ENCODE results near the gene HS6ST3.

The HS6ST3 gene

DNA sequence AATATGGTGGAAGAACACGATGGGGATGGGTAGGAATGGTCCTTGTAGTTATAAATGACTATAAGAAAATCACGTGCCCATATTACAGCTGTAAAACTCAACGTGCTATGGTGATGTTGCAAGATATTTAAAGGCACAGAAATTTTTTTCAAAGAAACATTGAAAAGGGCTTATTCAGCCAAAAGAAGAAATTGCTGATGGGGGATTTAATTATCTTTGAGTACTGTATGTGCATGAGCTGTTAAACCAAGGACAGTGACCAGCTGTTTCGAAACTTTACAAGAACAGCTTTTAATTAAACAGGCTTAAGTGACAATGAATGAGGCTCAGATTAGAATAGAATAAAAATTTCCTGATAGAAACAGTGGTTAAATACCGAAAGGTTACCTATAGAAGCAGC is 339.0 kb downstream of the HS6ST3 start:
- no peak overlapping the region for H3K27ac ChIP-seq (ENCODE audit: low read length, poor library complexity, severe bottlenecking)
- H3K4me1 ChIP-seq (ENCODE audit: control insufficient read depth, insufficient read depth, low read depth, low read length), result no peaks in the 10 kb centered on the region
- H2AK5ac ChIP-seq (ENCODE audit: low read length, severe bottlenecking), result no peak overlapping the region
- no peak overlapping the region for H3K9ac ChIP-seq (ENCODE audit: low read length)
- H3K4ac ChIP-seq (ENCODE audit: low read depth in 1 of 2, low read length in 2 of 2), result no peak overlapping the region
- WGBS, result 85% methylated on average over 4 of the region's 5 CpGs
- H4K91ac ChIP-seq (ENCODE audit: low read length), result no peak overlapping the region
- H3K4me3 ChIP-seq (ENCODE audit: insufficient read depth in 1 of 2, low read depth in 1 of 2, low read length in 2 of 2), result no peak overlapping the region
- H2BK12ac ChIP-seq (ENCODE audit: low read length in 2 of 2), result no peak overlapping the region
- H3K36me3 ChIP-seq (ENCODE audit: control insufficient read depth in 1 of 2, insufficient read depth in 2 of 2, low read depth in 1 of 2, low read length in 2 of 2), result no peaks in the 10 kb centered on the region
- peaks cover 10% of the 10 kb centered on the region for H3K9me3 ChIP-seq (ENCODE audit: control insufficient read depth, low read length)
- no peak overlapping the region for H3K4me2 ChIP-seq (ENCODE audit: low read length, poor library complexity, severe bottlenecking)
- H3K23ac ChIP-seq (ENCODE audit: low read length in 2 of 2), result no peak overlapping the region
- no peak overlapping the region for H2BK5ac ChIP-seq (ENCODE audit: low read depth, low read length, poor library complexity, severe bottlenecking)
- no peaks in the 10 kb centered on the region for H3K27me3 ChIP-seq (ENCODE audit: control insufficient read depth in 1 of 2, insufficient read depth in 1 of 2, low read length in 2 of 2)
- no peak overlapping the region for H2AFZ ChIP-seq (ENCODE audit: low read depth, low read length)
- no peaks in the 10 kb centered on the region for H3K79me1 ChIP-seq (replicated peaks; ENCODE audit: low read length, poor library complexity, severe bottlenecking)
- H4K8ac ChIP-seq (ENCODE audit: low read length), result no peak overlapping the region
- H2BK15ac ChIP-seq (ENCODE audit: low read depth, poor library complexity, severe bottlenecking), result no peak overlapping the region
- H3K18ac ChIP-seq (ENCODE audit: low read depth in 1 of 2, low read length in 2 of 2), result no peak overlapping the region
- peak; percentile 1 for DNase-seq
- no peak overlapping the region for H2BK120ac ChIP-seq (ENCODE audit: low read depth, low read length)
- no peak overlapping the region for H3K14ac ChIP-seq (ENCODE audit: low read length in 2 of 2)

DNA sequence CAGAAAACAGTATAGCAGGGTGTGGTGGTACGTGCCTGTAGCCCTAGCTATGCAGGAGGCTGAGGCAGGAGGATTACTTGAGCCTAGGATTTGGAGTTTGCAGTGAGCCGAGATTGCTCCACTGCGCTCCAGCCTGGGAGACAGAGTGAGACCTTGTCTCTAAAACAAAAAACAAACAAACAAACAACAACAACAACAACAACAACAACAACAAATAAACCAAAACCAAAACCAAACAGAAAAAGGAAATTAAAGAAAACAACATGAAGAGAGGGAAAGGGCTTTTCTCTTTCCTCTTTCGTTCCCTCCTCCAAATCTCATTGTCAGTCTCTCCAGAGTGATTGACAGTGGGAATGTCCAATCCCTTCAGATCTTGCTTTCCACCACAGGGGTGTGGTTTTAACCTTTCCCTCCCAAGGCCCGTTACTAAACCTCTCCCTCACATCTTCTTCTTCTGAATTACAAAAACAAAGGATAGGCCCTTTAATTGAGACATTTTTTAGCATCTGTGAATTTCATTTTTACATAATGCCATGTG is 341.2 kb downstream of the HS6ST3 start:
- Histone ChIP-seq H2BK15ac (ENCODE audit: low read depth, poor library complexity, severe bottlenecking) (no peak overlapping the region), H2AK5ac (ENCODE audit: low read length, severe bottlenecking) (no peak overlapping the region), H4K91ac (ENCODE audit: low read length) (no peak overlapping the region), H3K23ac (ENCODE audit: low read length in 2 of 2) (no peak overlapping the region), H3K27ac (ENCODE audit: low read length, poor library complexity, severe bottlenecking) (no peak overlapping the region), H2BK5ac (ENCODE audit: low read depth, low read length, poor library complexity, severe bottlenecking) (no peak overlapping the region), H2AFZ (ENCODE audit: low read depth, low read length) (no peak overlapping the region), H3K9ac (ENCODE audit: low read length) (no peak overlapping the region), H3K79me1 (replicated peaks; ENCODE audit: low read length, poor library complexity, severe bottlenecking) (no peaks in the 10 kb centered on the region), H3K4me1 (ENCODE audit: control insufficient read depth, insufficient read depth, low read depth, low read length) (no peaks in the 10 kb centered on the region), H2BK120ac (ENCODE audit: low read depth, low read length) (no peak overlapping the region), H3K4ac (ENCODE audit: low read depth in 1 of 2, low read length in 2 of 2) (no peak overlapping the region), H3K36me3 (ENCODE audit: control insufficient read depth in 1 of 2, insufficient read depth in 2 of 2, low read depth in 1 of 2, low read length in 2 of 2) (no peaks in the 10 kb centered on the region), H3K14ac (ENCODE audit: low read length in 2 of 2) (no peak overlapping the region), H3K27me3 (ENCODE audit: control insufficient read depth in 1 of 2, insufficient read depth in 1 of 2, low read length in 2 of 2) (no peaks in the 10 kb centered on the region), H3K9me3 (ENCODE audit: control insufficient read depth, low read length) (peaks cover 14% of the 10 kb centered on the region), H2BK12ac (ENCODE audit: low read length in 2 of 2) (no peak overlapping the region), H4K8ac (ENCODE audit: low read length) (no peak overlapping the region), H3K4me2 (ENCODE audit: low read length, poor library complexity, severe bottlenecking) (no peak overlapping the region), H3K18ac (ENCODE audit: low read depth in 1 of 2, low read length in 2 of 2) (no peak overlapping the region), H3K4me3 (ENCODE audit: insufficient read depth in 1 of 2, low read depth in 1 of 2, low read length in 2 of 2) (no peak overlapping the region)
- 93% methylated on average over 4 of the region's 5 CpGs for WGBS
- DNase-seq, result no peak

DNA sequence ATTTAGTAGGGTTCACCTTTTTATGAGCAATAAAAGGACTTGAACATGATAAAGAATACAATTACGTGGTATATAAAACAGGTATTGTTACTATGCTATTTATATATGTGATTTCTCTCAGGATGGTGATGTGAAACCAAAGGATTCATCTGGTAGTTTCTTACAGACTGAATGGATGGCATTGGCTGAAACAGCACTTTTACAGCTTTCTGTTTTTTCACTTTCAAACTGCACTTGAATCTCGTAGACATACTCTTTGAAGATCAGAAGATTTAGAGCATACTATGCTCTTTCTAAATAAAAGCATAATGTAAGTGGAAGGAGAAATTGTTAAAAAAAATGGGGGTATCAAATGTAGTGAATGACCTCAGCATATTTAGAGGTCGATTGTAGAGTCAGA is 354.8 kb downstream of the HS6ST3 start:
- H3K27me3 ChIP-seq (ENCODE audit: control insufficient read depth in 1 of 2, insufficient read depth in 1 of 2, low read length in 2 of 2), result no peaks in the 10 kb centered on the region
- no peak overlapping the region for H2AFZ ChIP-seq (ENCODE audit: low read depth, low read length)
- no peaks in the 10 kb centered on the region for H3K79me1 ChIP-seq (replicated peaks; ENCODE audit: low read length, poor library complexity, severe bottlenecking)
- H3K9me3 ChIP-seq (ENCODE audit: control insufficient read depth, low read length), result no peaks in the 10 kb centered on the region
- H2AK5ac ChIP-seq (ENCODE audit: low read length, severe bottlenecking), result no peak overlapping the region
- no peak overlapping the region for H3K27ac ChIP-seq (ENCODE audit: low read length, poor library complexity, severe bottlenecking)
- no peak overlapping the region for H2BK12ac ChIP-seq (ENCODE audit: low read length in 2 of 2)
- WGBS, result 41% methylated on average over 1 of the region's 3 CpGs
- no peak for DNase-seq
- no peak overlapping the region for H4K91ac ChIP-seq (ENCODE audit: low read length)
- no peaks in the 10 kb centered on the region for H3K4me1 ChIP-seq (ENCODE audit: control insufficient read depth, insufficient read depth, low read depth, low read length)
- H3K36me3 ChIP-seq (ENCODE audit: control insufficient read depth in 1 of 2, insufficient read depth in 2 of 2, low read depth in 1 of 2, low read length in 2 of 2), result no peaks in the 10 kb centered on the region
- H3K14ac ChIP-seq (ENCODE audit: low read length in 2 of 2), result no peak overlapping the region
- no peak overlapping the region for H3K23ac ChIP-seq (ENCODE audit: low read length in 2 of 2)
- H4K8ac ChIP-seq (ENCODE audit: low read length), result no peak overlapping the region
- no peak overlapping the region for H2BK15ac ChIP-seq (ENCODE audit: low read depth, poor library complexity, severe bottlenecking)
- no peak overlapping the region for H3K9ac ChIP-seq (ENCODE audit: low read length)
- no peak overlapping the region for H2BK5ac ChIP-seq (ENCODE audit: low read depth, low read length, poor library complexity, severe bottlenecking)
- H3K4me3 ChIP-seq (ENCODE audit: insufficient read depth in 1 of 2, low read depth in 1 of 2, low read length in 2 of 2), result no peak overlapping the region
- no peak overlapping the region for H3K18ac ChIP-seq (ENCODE audit: low read depth in 1 of 2, low read length in 2 of 2)
- no peak overlapping the region for H3K4me2 ChIP-seq (ENCODE audit: low read length, poor library complexity, severe bottlenecking)
- no peak overlapping the region for H3K4ac ChIP-seq (ENCODE audit: low read depth in 1 of 2, low read length in 2 of 2)
- no peak overlapping the region for H2BK120ac ChIP-seq (ENCODE audit: low read depth, low read length)

DNA sequence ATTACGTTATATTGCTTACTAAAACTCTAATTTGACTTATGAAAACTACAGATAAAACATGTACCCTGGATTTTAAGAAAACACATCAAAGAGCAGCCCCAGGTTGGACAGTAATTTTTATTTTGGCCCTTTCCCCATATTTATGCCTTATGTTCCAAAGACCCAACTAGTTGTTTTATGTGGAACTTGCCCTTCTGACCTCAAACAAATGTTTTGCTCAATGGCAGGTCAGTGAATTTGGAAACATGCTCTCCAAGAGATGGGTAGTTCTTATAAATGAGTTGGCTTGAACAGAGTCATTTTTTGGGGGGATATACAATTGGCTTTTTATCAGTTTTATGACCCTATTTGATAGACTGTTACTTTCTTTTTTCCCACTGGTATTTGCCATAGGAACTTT is 360.0 kb downstream of the HS6ST3 start:
- Histone ChIP-seq H3K27me3 (ENCODE audit: control insufficient read depth in 1 of 2, insufficient read depth in 1 of 2, low read length in 2 of 2) (no peaks in the 10 kb centered on the region), H4K8ac (ENCODE audit: low read length) (no peak overlapping the region), H4K91ac (ENCODE audit: low read length) (no peak overlapping the region), H3K9ac (ENCODE audit: low read length) (no peak overlapping the region), H2AFZ (ENCODE audit: low read depth, low read length) (no peak overlapping the region), H3K4me2 (ENCODE audit: low read length, poor library complexity, severe bottlenecking) (no peak overlapping the region), H3K79me1 (replicated peaks; ENCODE audit: low read length, poor library complexity, severe bottlenecking) (no peaks in the 10 kb centered on the region), H3K18ac (ENCODE audit: low read depth in 1 of 2, low read length in 2 of 2) (no peak overlapping the region), H2BK5ac (ENCODE audit: low read depth, low read length, poor library complexity, severe bottlenecking) (no peak overlapping the region), H3K9me3 (ENCODE audit: control insufficient read depth, low read length) (no peaks in the 10 kb centered on the region), H2AK5ac (ENCODE audit: low read length, severe bottlenecking) (no peak overlapping the region), H3K36me3 (ENCODE audit: control insufficient read depth in 1 of 2, insufficient read depth in 2 of 2, low read depth in 1 of 2, low read length in 2 of 2) (no peaks in the 10 kb centered on the region), H2BK15ac (ENCODE audit: low read depth, poor library complexity, severe bottlenecking) (no peak overlapping the region), H3K4me1 (ENCODE audit: control insufficient read depth, insufficient read depth, low read depth, low read length) (no peaks in the 10 kb centered on the region), H3K23ac (ENCODE audit: low read length in 2 of 2) (no peak overlapping the region), H2BK12ac (ENCODE audit: low read length in 2 of 2) (no peak overlapping the region), H3K4me3 (ENCODE audit: insufficient read depth in 1 of 2, low read depth in 1 of 2, low read length in 2 of 2) (no peak overlapping the region), H2BK120ac (ENCODE audit: low read depth, low read length) (no peak overlapping the region), H3K27ac (ENCODE audit: low read length, poor library complexity, severe bottlenecking) (no peak overlapping the region), H3K4ac (ENCODE audit: low read depth in 1 of 2, low read length in 2 of 2) (no peak overlapping the region), H3K14ac (ENCODE audit: low read length in 2 of 2) (no peak overlapping the region)
- 60% methylated on average over 1 of the region's 1 CpG for WGBS
- DNase-seq, result no peak
